GM21786 (cell line): Measurements from ENCODE around the gene CCDC40.

Source experiments
- ATAC-seq: cut with Tn5 transposase; IDR thresholded peaks from one replicate; pipeline ENCODE4 v1.9.1; 2021; ENCODE audit not compliant: unreplicated experiment

The CCDC40 gene

GRCh38 chr17:80018917-80019651 is 17.4 kb upstream of the CCDC40 start:
- no peak for ATAC-seq

DNA sequence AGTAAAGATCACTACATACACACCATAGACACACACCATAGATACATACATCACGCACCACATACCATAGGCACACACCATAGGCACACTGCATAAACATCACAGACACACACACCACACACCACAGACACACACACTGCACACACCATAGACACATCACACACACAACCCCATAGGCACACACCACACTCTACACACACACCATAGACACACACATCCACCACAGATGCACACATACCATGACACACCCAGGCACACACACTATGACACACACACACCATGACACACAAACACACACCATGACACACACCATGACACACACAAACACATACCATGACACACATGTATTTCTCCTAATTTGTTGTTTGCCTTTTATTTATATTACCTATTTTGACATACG is 14.8 kb upstream of the CCDC40 start:
- no peak for ATAC-seq

DNA sequence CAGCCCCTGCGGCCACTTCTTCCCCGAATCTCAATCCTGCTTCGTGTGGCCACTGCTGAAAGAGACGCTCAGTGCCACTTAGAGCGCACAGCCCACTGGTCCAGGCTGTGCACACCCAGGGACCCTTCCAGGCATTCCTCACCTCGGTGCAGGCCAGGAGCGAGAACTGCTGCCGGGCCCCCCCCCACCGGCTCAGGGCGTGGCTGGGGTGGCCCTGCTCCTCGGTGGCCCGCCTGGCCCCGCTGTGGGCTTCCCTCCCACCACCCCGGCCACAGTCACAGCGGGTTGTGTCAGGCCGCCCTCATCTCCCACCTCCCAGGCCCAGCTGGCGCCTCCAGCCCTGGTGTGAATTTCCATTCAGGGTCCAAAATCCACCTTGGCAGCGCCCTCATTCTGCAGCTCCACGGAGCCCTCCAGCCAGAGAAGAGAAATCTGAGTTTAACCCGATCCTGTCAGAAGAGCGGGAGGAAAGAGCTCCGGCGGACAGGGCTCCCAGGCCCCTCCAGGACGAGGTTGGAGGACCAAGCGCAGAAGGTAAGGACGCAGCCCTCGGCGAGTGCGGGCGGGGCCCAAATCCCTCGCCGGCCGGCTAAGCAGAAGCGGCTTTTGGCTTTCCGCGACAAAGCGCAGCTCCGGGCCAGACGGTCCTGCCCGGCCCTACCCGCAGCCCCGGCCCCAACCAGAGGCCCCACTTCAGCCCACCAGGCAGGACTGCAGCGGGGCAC is 12.8 kb upstream of the CCDC40 start:
- ATAC-seq: no peak

- no peak for ATAC-seq
These were observed 12.1 kb upstream of the CCDC40 start for GRCh38 chr17:80024206-80024972.

- ATAC-seq: no peak
These were observed 11.3 kb upstream of the CCDC40 start for GRCh38 chr17:80025140-80025539.

DNA sequence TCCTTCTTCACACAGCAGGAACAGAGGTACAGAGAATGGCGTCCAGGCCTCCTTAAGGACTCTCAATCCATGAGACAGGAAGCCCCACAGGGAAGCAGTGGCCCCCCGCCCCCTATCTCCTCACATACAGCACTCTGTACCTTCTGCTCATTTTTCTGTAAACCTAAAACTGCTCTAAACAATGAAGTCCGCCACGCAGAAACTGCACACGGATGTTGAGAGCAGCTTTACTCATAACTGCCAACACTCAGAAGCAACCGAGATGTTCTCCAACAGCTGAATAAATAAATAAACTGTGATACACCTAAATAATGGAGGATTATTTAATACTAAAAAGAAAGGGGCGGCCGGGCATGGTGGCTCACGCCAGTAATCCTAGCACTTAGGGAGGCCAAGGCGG is 10.6 kb upstream of the CCDC40 start:
- ATAC-seq: no peak

DNA sequence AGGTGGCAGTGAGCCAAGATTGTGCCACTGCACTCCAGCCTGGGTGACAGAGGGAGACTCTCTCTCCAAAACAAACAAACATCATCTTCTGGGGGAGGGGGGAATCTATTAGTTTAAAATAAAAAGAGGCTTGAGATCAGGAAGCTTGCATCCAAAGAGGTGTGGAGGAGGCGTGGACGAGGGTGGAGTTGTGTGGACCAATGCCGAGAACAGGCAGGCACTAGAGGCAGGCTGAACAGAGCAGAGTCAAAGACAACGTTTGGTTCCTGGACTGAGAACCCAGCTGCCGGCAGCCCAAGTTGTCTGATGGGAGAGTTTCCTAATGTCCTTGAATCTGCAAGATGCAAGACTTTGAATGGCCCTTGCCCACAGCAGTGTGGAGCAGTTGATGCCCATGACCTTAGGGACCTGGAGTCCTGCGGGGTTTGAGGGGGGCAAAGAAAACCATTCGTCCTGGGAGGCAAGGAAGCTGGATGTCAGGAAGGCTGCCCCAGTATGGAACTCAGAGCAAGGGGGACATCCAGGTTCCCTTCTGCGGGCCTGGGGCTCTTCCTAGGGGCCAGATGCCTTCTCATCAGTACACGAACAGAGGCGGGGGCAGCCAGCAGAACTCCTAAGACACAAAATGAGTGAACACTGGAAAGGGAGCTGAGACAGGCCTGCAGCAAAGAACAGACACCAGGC is 9.9 kb upstream of the CCDC40 start:
- no peak for ATAC-seq

DNA sequence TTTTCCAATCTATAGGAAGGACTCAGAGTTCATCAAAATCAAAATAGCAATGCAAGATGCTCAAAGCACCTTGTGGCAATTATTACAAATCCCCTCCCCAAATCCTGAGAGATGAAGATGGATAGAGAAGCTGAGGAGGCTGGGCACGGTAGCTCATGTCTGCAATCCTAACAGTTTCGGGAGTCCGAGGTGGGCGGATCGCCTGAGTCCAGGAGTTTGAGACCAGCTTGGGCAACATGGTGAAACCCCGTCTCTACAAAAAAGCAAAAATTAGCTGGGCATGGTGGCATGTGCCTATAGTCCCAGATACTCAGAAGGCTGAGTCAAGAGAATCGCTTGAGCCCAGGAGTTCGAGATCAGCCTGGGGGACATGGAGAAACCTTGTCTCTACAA is 9.4 kb upstream of the CCDC40 start:
- no peak for ATAC-seq

DNA sequence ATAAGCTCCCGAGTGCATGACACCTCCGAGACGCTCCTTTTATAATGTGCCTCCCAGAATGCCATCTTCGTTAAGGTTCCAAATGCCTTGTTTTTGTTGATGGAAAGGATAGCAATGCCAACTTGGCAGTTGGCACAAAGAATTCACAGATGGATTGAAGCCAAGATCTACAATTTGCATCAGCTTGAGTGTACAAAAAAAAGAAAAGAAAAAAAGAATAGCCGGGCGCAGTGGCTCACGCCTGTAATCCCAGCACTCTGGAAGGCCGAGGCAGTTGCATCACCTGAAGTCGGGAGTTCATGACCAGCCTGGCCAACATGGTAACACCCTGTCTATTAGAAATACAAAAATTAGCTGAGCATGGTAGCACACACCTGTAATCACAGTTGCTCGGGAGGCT is 8.4 kb upstream of the CCDC40 start:
- ATAC-seq: no peak

DNA sequence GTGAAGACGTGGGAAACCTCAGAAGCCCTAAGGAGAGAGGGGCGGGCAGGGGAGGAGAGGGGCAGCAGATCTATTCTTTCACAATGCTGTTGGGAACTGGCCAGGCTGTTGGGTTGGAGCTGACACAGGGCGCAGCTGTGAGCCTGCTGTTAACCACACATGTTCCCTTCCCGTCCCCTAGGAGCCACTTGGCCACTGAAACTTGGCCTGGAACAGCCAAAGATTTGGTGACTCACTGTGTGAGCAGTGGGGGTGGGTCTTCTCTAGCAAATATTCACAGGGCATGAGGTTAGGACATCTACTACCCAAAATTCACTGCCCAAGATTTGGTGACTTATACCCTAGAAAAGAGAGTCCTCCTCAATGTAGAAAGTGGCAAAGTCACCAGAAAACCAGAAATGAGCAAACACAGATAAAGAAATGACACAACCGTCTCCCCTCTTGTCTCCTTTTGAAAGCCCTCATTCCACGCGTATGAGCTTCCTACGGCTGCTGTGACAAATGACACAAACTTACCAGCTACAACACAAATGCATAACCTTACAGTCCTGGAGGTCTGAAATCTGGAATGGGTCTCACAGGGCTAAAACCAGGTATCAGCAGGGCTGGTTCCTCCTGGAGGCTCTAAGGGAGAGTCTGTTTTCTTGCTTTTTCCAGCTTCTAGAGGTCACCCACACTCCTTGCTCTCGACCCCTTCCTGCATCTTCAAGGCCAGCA is 7.0 kb upstream of the CCDC40 start:
- ATAC-seq: no peak

- ATAC-seq: no peak
These were observed 5.6 kb upstream of the CCDC40 start for GRCh38 chr17:80030730-80031410.

DNA sequence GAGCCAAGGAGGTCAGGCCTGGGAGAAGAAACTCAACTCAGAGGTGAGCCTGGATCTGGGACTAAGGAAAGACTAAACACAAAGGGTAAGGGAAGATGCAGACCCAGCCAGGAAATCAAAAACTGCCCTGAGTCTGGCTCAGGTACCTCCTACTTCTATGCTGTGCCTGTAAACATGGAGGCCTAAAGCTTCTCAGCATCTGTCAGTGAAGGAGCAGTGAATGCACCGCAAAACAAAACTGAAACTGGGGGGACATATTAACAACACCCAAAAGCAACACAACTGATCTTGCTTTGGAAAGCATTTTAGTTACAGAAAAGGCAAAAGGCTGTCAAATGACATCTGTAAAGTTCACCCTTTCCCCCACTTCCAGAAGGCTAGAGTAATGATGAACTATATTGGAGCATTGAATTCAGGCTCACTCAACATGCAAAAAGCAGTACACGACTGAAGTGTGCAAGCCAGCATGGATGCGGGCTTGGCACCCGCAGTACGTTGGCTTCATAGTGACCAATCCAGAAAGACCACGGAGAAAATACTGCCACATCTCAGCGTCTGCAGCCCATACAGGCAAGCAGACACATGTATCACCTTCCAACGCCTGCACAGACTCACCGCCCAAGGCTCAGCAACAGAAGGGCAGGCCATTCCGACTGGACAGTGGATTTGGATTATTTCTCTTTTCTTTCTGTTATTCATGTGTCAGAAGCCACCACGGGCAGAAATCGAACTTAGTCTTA is 4.6 kb upstream of the CCDC40 start:
- ATAC-seq: no peak

DNA sequence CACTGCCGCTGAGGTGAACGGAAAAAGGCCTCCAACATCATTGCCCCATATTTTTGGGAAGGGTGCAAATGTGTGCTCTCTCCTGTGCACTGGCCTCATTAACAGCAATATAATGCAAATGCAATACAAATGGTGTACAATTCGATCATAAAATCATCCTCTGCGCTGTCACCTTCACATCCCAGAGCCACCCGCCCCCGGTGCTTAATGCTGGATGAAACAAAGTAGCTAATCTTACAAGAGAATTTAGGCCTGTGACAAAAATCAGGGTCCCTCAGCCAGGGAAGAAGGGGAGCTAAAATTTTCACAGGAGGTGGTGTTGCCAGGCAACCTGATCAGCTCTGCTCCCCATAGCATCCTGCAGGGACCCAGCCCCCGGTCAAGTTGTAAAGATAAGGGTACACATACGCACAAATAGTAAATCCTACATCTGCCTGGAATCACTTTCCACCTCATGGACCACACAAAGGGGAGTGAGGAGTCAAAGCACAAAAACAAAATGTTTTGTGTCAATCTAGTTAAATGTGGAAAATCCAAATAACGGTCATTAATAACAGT is 3.7 kb upstream of the CCDC40 start:
- ATAC-seq: no peak

GRCh38 chr17:80033840-80034239 is 2.6 kb upstream of the CCDC40 start:
- no peak for ATAC-seq

- ATAC-seq: no peak
These were observed 1.4 kb upstream of the CCDC40 start for GRCh38 chr17:80034791-80035686.

DNA sequence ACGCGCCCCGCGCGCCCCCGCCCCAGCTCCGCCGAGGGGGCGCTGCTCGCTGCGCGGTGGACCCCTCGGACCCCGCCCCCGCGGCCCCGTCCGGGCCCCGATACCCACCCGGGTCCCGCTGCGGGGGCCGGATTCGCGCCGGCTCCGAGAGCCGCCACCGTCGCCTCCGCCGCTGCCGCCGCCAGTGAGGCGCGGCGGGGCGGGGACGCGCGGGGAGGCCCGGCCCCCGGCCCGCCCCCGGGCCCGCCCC is 830 bp upstream of the CCDC40 start, which contains the start of gene TBC1D16:
Gene TBC1D16 (minus strand): TSS at position 186 of the 250 bp plus-strand sequence. CDS start 22,325 bp downstream, outside the sequence.
- ATAC-seq: no peak

- no peak for ATAC-seq
These were observed 454 bp downstream of the CCDC40 start for GRCh38 chr17:80036715-80037477.

DNA sequence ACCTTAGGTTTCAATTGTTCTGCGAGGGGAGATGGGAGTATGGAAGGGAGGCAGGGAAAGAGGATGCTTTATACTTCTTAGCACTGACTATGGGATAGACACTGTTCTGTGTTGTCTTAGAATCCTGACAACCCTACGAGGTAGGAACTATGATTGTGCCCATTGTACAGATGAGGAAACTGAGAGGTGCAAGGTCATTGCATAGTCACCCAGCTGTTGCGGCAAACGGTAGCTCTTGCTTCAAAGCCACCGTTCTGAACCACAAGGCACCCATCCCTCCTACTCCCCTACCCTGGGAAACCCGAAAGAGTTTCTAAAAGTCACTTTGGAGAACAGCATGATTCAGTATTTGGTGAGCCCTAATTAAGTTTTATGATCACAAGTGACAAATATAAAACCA is 7.5 kb downstream of the CCDC40 start:
- ATAC-seq: no peak
